ENCODE data around the gene NEU2. TPM values are rescaled to one million over a fixed set of nuclear protein-coding genes. Genes with fewer than 3 reads are reported as not detected.
A peak's percentile ranks its signal among the peaks of the same experiment; 100 is the strongest.

The NEU2 gene
- total RNA-seq, 1 experiment from 2014 or later, result not detected

GRCh38 chr2:233031556-233032500, 644 bp upstream of the NEU2 start:
- Mint-ChIP-seq H3K4me1 (peaks cover 9 to 11% of the 10 kb centered on the region in 2 experiments), H3K36me3 (ENCODE audit: insufficient read depth in 1 of 3, low read depth in 3 of 3) (peaks cover 0 to 4% (median 0%) of the 10 kb centered on the region in 3 experiments; a peak in 1 of 7 replicates), H3K27ac (no peak overlapping the region), H3K4me3 (no peak overlapping the region), H3K9me3 (peaks cover 0 to 3% of the 10 kb centered on the region in 2 experiments; a peak in 1 of 5 replicates), H3K27me3 (ENCODE audit: low read depth) (no peaks in the 10 kb centered on the region; the same call in 1 of the 2 replicates)
- Histone ChIP-seq H3K56ac (ENCODE audit: insufficient read length, low read depth, low read length) (no peak overlapping the region), H2BK5ac (ENCODE audit: insufficient read length, low read length) (no peak overlapping the region), H4K20me1 (ENCODE audit: control insufficient read depth, insufficient read depth, insufficient read length) (no peaks in the 10 kb centered on the region), H2BK12ac (ENCODE audit: insufficient read length, low read depth, low read length) (no peak overlapping the region), H3T11ph (ENCODE audit: low read length) (no peak overlapping the region), H3K27ac (ENCODE audit: insufficient read length, low read depth, low read length) (no peak overlapping the region), H3K27me3 (ENCODE audit: insufficient read depth, low read length) (no peaks in the 10 kb centered on the region), H4K5ac (ENCODE audit: insufficient read length, low read depth, low read length) (no peak overlapping the region), H2BK20ac (ENCODE audit: low read depth, low read length, poor library complexity, severe bottlenecking) (no peak overlapping the region), H3K79me1 (ENCODE audit: insufficient read depth, low read depth, low read length, poor library complexity, severe bottlenecking) (no peaks in the 10 kb centered on the region), H3K14ac (ENCODE audit: insufficient read depth, low read length) (no peak overlapping the region; the same call in 1 of the 2 replicates), H3K9me3 (ENCODE audit: control insufficient read depth, low read depth, low read length) (no peaks in the 10 kb centered on the region), H4K8ac (replicated peaks; ENCODE audit: insufficient read length, low read depth, low read length) (no peak overlapping the region), H3K18ac (ENCODE audit: insufficient read length, low read depth, low read length) (no peak overlapping the region), H2AK5ac (ENCODE audit: insufficient read length, low read length) (no peak overlapping the region), H4K91ac (ENCODE audit: insufficient read length, low read depth, low read length) (no peak overlapping the region), H2BK120ac (ENCODE audit: low read depth, low read length, poor library complexity, severe bottlenecking) (no peak overlapping the region), H2BK15ac (ENCODE audit: low read depth, low read length) (no peak overlapping the region), H2AFZ (ENCODE audit: low read length) (no peak overlapping the region), H3K23me2 (ENCODE audit: insufficient read length, low read depth, low read length, poor library complexity, severe bottlenecking) (no peaks in the 10 kb centered on the region), H3K4me1 (ENCODE audit: insufficient read depth, low read length) (no peaks in the 10 kb centered on the region), H3K23ac (ENCODE audit: insufficient read length, low read depth, low read length) (no peak overlapping the region), H3K9ac (ENCODE audit: extremely low read depth, insufficient read length, low read length) (no peak overlapping the region), H3K79me2 (ENCODE audit: insufficient read depth, low read length) (no peaks in the 10 kb centered on the region), H3K4ac (ENCODE audit: low read depth, low read length) (no peak overlapping the region), H3K4me2 (ENCODE audit: insufficient read depth, insufficient read length, low read length) (no peak overlapping the region)
- WGBS (ENCODE audit: extremely low coverage, insufficient read length, low lambda C conversion rate), result no CpG with 5 or more reads among the region's 27 CpGs
- TF ChIP-seq, protein P1, sequence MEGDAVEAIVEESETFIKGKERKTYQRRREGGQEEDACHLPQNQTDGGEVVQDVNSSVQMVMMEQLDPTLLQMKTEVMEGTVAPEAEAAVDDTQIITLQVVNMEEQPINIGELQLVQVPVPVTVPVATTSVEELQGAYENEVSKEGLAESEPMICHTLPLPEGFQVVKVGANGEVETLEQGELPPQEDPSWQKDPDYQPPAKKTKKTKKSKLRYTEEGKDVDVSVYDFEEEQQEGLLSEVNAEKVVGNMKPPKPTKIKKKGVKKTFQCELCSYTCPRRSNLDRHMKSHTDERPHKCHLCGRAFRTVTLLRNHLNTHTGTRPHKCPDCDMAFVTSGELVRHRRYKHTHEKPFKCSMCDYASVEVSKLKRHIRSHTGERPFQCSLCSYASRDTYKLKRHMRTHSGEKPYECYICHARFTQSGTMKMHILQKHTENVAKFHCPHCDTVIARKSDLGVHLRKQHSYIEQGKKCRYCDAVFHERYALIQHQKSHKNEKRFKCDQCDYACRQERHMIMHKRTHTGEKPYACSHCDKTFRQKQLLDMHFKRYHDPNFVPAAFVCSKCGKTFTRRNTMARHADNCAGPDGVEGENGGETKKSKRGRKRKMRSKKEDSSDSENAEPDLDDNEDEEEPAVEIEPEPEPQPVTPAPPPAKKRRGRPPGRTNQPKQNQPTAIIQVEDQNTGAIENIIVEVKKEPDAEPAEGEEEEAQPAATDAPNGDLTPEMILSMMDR (conservative IDR thresholded peaks at IDR 0.05), result peak; percentile 30; the same call in 1 of the 3 replicates
- peak; percentile 40 for DNase-seq

All from H9 (cell line).